GM12873 (cell line): Measurements from ENCODE around the gene PITRM1.

Experiments
- CTCF ChIP-seq: IDR thresholded peaks from 2 replicates; pipeline ENCODE4 v1.5.1; 2012; ENCODE audit warnings: low read depth, mild to moderate bottlenecking, moderate library complexity, low read length, control low read depth; ENCODE audit not compliant: insufficient read depth; ENCODE audit errors: missing control alignments

PITRM1 gene

GRCh38 chr10:3203972-3204371 lies 31.4 kb upstream of the PITRM1 start:
- no peak for TF ChIP-seq CTCF

- TF ChIP-seq CTCF: no peak
Measured at GRCh38 chr10:3203016-3203811, 30.6 kb upstream of the PITRM1 start.

- no peak for TF ChIP-seq CTCF
Measured at GRCh38 chr10:3201796-3202195, 29.2 kb upstream of the PITRM1 start.

GRCh38 chr10:3199488-3199887 lies 26.9 kb upstream of the PITRM1 start:
- no peak for TF ChIP-seq CTCF

- TF ChIP-seq CTCF: no peak
Measured at GRCh38 chr10:3198900-3199299, 26.3 kb upstream of the PITRM1 start.

- peak; percentile 77 for TF ChIP-seq CTCF
Measured at GRCh38 chr10:3197348-3198003, 24.9 kb upstream of the PITRM1 start.

GRCh38 chr10:3196958-3197347 lies 24.4 kb upstream of the PITRM1 start:
- TF ChIP-seq CTCF: no peak
